Pulmonary artery endothelial cell (primary cell): ENCODE measurements around the gene SEMA4C. TPM values are rescaled to one million over a fixed set of nuclear protein-coding genes. Genes with fewer than 3 reads are reported as not detected.
A peak's percentile ranks its signal among the peaks of the same experiment; 100 is the strongest.
"Not testable (repeated sequence)": the region's sequence is repeated elsewhere in the genome, so short reads cannot be mapped to it uniquely, and the experiment has no call there.

Source experiments
- DNase-seq: peaks from one replicate; pipeline ENCODE4 v3.0.0-alpha.2; 2011; ENCODE audit warnings: low read depth, low spot score
- total RNA-seq: library from RNA; depleted of rRNA; stranded (reverse); fragments of >200 nt; gene quantifications from 2 replicates; pipeline ENCODE4 v1.2.3, GENCODE V29; 2014

Gene SEMA4C
- total RNA-seq, 1 donor from 2014 or later = 19.4 TPM

- DNase-seq = no peak
Measured at GRCh38 chr2:96867756-96868554, 1.9 kb downstream of the SEMA4C start.

- DNase-seq = no peak
Measured at GRCh38 chr2:96866986-96867755, 2.7 kb downstream of the SEMA4C start.

- DNase-seq = no peak
Measured at GRCh38 chr2:96866586-96866985, 3.3 kb downstream of the SEMA4C start.

DNA sequence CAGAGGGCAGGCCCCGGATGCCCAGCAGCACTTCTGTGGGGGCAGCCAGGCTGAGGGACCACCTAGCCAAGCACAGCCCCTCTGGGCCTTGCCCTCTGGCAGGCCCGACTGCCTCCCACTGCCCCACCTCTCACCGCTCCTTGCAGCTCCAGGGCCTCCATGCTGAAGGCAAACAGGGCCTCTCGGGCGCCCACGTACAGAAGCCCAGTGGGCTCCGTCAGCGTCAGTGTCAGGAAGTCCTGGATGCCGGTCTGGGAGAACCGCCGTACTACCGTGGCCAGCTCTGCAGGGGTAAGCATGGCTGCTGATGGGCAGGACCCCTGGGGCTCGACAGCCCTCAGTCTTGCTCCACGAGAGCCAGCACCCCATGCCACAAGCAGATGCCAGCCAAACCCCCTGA, 3.7 kb downstream of the SEMA4C start:
- DNase-seq = no peak

DNA sequence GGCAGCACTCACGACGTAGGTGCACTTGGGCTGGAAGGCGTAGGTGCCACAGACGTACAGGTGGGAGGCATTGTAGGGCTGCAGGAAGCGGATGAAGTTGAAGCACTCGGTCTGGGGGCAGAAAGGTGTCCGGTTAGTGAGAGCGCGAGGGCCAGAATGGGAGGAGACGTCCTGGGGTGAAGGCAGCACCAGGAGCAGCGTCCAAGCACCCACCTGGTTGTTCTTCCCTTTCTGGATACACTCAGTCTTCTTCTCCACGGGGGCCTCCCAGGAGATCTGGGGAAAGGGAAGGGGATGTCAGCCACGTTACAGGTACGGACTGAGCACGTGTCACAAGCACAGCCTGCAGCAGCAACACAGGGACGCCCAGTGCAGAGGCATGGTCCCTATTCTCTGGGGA, 4.2 kb downstream of the SEMA4C start:
- DNase-seq = no peak

DNA sequence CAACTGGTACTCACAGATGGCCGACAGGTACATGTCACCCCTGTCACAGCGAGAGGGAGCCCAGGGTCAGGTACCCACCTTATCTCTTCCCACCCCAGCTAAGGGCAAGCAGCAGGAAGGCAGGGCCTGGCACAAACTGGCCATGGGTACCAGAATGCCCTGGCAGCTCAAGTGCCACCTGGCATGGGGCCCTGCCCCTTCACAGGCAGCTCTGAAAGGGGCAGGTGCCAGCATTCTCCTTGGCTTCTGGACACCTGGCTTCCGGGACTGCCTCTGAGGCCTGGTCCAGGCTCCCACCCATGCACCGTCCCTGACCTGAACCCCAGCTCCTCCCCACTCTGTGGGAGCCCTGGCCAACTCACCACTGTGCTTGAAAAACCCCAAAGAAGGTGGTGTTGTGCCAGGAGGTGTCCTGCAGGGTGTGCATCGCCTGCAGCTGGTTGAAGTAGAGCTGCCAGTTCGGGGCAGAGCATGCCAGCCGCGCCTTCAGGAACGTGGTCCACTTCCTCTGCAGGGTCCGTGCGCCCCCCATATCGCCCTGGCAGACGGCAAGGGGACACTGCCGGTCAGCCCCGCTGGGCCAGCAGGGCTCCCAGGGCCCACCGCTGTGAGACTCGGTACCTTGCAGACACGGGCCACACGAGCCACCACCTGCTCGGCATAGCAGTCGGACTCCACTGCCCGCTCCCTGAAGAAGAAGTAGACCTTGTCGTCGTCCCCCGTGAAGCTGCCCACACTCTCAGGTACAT, 5.4 kb downstream of the SEMA4C start:
- DNase-seq = no peak

DNA sequence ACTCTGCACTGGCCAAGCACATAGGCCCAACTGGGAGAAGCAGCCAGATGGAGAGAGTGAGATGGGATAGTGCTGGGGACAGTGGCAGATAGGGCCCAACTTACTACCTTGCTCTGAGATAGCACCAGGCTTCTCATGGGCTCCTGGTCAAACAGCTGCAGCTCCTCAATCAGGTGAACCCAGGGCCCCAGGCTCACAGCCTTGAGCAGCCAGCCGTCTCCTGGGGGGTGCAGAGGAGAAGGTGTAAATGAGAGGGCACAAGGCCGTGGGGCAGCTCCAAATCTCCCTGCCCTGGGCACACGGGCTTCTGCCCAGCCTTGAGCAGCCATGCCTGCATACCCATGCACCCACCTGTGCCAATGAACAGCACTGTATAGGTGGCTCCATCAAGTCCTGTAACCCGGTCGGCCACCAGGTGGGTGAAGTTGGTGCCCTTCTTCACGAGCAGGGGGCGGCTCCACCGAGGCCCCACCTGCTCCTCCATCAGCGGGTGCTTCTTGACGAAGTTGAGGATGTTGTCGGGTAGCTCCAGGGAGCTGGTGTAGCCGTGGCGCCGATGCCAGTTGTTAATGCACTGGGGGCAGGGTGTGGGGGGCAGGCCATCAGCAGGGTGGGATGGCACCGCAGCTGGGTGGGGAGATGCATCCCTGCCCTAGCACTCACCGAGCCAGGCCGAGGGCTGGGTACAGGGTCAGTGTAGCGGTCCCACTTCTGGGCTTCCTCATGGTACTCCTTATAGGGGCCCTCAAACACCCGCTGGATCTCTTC, 6.1 kb downstream of the SEMA4C start:
- DNase-seq = no peak

- DNase-seq = not testable (repeated sequence)
Measured at GRCh38 chr2:96863056-96863455, 6.8 kb downstream of the SEMA4C start.

- no peak for DNase-seq
Measured at GRCh38 chr2:96861074-96861473, 8.8 kb downstream of the SEMA4C start.

DNA sequence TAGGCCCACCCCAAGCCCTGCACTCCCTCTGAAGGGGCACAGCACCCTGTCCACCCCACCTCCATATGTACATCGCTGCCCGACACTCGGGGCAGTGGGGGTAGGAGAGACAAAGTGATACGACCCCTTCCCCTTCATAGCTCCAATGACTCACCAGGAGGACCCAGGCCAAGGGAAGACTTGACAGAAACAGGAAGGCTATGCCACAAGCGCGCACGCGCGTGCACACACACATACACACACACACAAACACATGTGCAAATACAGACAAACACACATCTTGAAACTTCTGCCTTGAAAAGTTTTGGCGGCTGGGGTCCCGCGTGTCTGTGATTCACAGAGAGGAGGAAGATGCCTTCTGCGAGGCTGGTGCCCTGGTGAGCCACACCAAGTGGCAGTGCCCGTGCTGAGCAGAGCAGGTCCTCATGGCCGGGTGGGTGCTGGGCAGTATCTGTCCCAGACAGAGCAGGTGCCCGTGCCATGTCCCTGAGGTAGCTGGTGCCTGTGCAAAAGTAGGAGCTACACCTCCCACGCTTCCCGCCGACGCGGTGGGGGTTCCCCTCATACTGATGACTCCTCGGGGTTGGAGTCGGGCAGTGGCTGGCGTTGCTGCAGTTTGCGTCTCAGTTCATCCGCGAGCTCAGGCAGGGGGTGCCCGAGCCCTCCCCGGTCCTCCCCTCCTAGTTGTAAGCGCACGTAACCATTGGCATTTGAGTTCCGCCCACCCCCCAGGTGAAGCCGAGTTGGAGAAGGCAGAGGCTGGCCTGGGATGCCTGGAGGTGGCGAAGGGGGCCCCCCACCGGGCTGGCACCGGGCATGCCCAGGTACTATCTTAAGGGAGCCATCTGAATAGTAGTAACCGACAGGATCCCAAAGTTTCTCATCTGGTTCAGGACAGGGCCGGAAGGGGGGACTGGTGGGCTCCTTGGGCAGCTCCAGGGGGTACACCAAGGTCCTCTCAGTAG, 9.5 kb downstream of the SEMA4C start:
- no peak for DNase-seq

DNA sequence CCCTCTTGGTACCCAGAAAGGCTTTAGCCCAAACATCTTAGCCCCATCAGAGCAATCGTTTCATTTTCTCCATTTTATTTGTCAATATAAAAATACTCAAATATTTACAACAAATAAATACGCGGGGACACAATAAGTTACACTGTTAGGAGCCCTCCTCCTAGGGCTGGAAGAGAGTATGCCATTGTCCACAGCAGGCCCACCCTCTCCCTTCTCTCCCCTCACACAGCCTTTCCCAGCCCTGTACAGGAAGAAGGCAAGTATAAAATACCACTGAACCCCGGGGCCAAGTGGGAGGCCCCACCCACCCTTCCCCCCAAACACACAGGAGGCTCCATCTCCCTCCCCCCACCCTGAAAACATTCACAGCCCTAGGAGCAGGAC, 10.2 kb downstream of the SEMA4C start:
- no peak for DNase-seq

DNA sequence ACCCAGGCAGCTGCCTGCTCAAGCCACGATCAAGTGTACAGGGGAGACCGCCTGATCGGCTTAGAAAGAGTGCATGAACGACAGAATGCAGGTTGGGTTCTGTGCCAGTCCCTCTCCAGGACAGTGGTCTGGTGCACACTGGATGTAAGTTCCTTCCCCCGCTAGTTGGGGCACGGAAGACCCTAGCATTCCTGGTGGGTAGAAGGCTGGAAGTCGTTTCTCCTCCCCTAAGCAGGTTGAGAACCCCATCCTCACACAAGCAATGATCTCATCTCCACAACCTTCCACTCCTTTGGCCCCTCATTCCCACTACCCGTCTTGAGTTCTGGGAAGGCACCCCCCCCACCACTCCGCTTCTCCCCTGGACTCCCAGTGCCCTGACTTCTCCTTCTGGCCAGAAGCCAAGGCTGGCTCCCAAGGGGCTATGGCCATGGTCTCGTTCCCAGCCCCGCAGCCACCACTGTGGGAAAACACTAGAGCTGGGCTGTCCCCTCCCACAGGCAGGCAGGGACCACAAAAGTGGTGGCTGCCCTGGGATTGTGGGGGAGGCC, 10.7 kb downstream of the SEMA4C start:
- DNase-seq = no peak

DNA sequence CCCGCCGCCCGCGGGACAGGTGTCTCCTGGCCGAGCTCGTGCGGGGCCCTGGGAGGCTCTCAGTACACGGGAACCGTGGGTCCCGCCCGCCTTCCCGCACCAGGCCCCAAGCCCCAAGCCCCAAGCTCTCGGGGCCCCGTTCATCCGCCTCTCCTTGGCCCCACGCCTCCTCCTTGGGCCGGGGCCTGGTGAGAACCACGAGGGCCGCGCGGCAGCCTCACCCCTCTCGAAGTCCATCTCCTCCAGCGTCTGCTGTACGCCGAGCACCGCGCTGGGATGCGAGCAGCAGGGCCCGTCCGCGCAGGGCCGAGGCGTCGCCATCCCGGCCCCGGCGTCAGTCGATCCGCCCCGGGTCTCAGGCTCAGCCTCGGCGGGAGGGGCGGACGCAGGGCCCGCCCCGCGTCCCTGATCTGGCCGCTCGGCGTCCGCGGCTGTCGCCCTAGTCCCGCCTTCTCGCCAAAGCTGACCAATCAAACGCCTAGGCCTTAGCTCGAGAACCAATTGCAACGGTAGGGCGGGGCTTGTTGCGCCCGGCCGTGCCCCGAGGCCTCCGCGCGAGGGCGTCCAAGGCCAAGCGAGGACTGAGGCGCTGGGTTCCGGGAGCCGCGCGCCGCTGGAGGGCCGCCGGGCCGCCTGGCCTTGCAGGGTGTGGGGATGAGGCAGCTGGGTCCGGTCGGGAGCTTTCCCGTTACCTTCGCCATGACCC, 12.1 kb downstream of the SEMA4C start, which contains the start of gene ANKRD39:
ANKRD39 (minus strand) TSS at position 350 of the 706 bp plus-strand sequence; CDS start at position 321, 29 bp downstream.
- DNase-seq = peak; percentile 91

DNA sequence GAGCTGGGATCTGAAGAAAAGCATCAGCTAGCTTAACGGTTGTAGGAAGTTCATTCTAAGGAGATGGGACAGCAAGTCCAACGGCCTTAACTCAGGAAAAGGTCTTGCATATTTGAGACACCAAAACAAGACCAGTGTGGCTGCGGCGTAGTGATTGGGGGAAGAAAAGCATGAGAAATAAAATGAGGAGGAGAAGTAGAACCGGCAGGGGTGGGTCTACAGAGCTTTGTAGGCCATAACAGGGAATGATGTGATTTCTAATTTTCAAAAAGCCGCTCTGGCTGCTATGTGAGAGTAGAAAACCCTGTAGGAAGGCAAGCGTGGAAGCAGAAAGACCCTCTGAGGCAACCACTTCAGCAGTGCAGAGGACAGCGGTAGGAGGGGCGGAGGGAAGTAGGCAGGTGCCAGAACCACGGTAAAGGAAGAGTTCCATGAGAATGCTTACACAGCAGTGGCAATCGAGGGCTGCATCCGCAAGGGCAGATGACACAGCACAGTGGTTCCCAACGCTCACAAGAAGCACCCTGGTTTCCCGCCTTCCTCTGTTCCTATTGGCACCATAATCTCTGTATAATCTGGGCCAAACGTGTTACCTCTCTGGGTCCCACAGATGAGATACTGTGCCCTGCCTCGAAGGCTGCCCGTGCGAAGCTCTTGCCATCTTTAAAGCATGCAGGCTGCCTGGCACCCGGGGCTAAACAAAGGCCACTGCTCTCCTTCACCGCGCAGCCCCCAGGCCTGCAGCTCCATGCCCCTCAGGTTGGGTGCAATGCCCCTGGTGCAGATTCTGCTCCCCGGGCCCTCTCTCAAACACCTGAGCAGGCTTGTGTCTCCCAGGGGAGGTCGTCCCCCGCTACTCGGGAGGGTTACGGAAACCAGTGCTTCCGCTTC, 12.9 kb downstream of the SEMA4C start:
- DNase-seq = no peak

DNA sequence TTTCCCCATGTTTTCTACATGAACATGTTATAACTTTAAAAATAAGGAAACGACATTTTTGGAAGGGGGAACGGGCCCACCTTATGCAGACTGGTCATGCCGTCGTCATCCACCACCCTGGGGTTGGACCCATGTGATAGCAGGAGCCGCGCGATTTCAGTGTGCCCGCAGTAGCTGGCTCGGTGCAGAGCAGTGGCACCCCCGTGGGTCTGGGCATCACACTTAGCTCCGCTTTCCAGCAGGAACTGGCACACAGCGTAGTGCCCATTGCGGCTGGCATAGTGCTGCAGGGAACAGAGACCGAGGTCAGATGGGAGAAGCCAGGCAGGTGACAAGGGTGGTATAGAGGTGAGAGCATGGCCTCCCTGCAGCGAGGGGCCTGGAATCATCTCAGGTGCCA, 16.6 kb downstream of the SEMA4C start:
- DNase-seq = no peak

- DNase-seq = no peak
Measured at GRCh38 chr2:96852667-96853066, 17.2 kb downstream of the SEMA4C start.

GRCh38 chr2:96848264-96848663, 21.6 kb downstream of the SEMA4C start:
- DNase-seq = no peak

DNA sequence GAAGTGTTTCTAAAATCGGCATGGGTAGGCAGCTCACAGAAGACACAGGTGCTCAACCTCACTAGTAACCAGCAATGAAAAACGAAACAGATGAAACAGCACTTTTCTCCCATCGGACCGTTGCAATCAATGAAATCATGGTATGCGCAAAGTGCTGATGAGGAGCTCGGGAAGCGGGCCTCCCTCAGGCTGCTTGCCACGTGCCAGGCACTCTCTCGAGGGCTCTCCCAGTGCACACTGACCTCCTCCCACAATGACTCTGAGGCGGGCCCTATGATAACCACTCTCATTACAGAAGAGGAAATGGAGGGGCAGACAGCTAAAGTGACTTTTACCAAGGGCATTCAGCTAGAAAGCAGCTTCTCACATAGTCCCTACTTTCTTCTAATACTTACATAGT, 22.3 kb downstream of the SEMA4C start:
- DNase-seq = no peak
